Sigmoid colon (tissue), 4 donors: Measurements from ENCODE around the gene TSG101.

ENCODE experiments used
- EP300 ChIP-seq, 4 donors: sonication (generic); formaldehyde crosslinking; IDR thresholded peaks; one replicate each; pipeline ENCODE4 v1.6.1; 2017; ENCODE audit warnings: antibody characterized with exemption in 4 of 4
- TF ChIP-seq, protein P1 (sequence below), 4 experiments: fragments of 450-650 bp in 3 of 4; fragments of 200-600 bp in 1 of 4; IDR thresholded peaks; one replicate each; pipeline ENCODE4 v1.5.1; 2016 to 2019; ENCODE audit warnings: antibody characterized with exemption in 4 of 4, mild to moderate bottlenecking in 3 of 4, moderate library complexity in 2 of 4

DNA sequence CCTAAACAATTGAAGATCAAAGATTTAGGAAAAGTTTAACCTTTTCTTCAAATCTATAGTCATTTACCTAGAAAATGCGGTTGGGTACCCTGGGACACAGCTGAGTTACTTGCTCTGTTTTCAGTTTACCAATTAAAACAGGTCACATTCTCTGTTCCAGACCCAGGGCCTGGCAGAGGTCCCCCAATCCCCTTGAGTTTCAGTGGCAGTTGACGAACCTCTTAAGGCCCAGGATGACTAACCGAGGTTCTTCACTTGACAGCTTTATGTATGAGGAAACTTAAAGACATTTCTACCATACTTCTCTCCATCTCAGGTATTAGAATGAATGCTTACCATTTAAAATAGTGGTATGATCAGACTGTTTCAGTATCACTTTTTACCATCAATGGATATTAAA lies 54.7 kb downstream of the TSG101 start:
- TF ChIP-seq, protein P1, sequence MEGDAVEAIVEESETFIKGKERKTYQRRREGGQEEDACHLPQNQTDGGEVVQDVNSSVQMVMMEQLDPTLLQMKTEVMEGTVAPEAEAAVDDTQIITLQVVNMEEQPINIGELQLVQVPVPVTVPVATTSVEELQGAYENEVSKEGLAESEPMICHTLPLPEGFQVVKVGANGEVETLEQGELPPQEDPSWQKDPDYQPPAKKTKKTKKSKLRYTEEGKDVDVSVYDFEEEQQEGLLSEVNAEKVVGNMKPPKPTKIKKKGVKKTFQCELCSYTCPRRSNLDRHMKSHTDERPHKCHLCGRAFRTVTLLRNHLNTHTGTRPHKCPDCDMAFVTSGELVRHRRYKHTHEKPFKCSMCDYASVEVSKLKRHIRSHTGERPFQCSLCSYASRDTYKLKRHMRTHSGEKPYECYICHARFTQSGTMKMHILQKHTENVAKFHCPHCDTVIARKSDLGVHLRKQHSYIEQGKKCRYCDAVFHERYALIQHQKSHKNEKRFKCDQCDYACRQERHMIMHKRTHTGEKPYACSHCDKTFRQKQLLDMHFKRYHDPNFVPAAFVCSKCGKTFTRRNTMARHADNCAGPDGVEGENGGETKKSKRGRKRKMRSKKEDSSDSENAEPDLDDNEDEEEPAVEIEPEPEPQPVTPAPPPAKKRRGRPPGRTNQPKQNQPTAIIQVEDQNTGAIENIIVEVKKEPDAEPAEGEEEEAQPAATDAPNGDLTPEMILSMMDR (IDR thresholded peaks at IDR 0.05), result no peak
- no peak for TF ChIP-seq EP300 (IDR thresholded peaks at IDR 0.05)
